HG03039 (cell line): ENCODE results near the gene TRAIP.
"Not testable (repeated sequence)": the region's sequence is repeated elsewhere in the genome, so short reads cannot be mapped to it uniquely, and the experiment has no call there.

ENCODE experiments used
- ATAC-seq: cut with Tn5 transposase; IDR thresholded peaks from one replicate; pipeline ENCODE4 v1.9.1; 2021; ENCODE audit warnings: mild to moderate bottlenecking, moderate library complexity; ENCODE audit not compliant: unreplicated experiment

Gene TRAIP

GRCh38 chr3:49793486-49794085, 62.8 kb downstream of the TRAIP start:
- ATAC-seq, result no peak

- no peak for ATAC-seq
Observed at GRCh38 chr3:49792371-49793150, 63.8 kb downstream of the TRAIP start.

- no peak for ATAC-seq
Observed at GRCh38 chr3:49791571-49791970, 64.8 kb downstream of the TRAIP start.

- ATAC-seq, result no peak
Observed at GRCh38 chr3:49790626-49791411, 65.5 kb downstream of the TRAIP start.

- ATAC-seq, result no peak
Observed at GRCh38 chr3:49788056-49788455, 68.3 kb downstream of the TRAIP start.

- ATAC-seq, result no peak
Observed at GRCh38 chr3:49787536-49787935, 68.8 kb downstream of the TRAIP start.

GRCh38 chr3:49787182-49787464, 69.2 kb downstream of the TRAIP start:
- no peak for ATAC-seq

GRCh38 chr3:49786357-49787181, 69.8 kb downstream of the TRAIP start, which contains the start of gene IP6K1:
Gene IP6K1, minus strand, starts transcription at chr3:49786542. Its CDS starts 38,502 bp downstream, at chr3:49748040.
- ATAC-seq, result peak; percentile 96

GRCh38 chr3:49785565-49786356, 70.6 kb downstream of the TRAIP start:
- ATAC-seq, result peak; percentile 38

- not testable (repeated sequence) for ATAC-seq
Observed at GRCh38 chr3:49782277-49782676, 74.1 kb downstream of the TRAIP start.

- ATAC-seq, result no peak
Observed at GRCh38 chr3:49781415-49782199, 74.8 kb downstream of the TRAIP start.

GRCh38 chr3:49780975-49781365, 75.4 kb downstream of the TRAIP start:
- ATAC-seq, result not testable (repeated sequence)

- ATAC-seq, result no peak
Observed at GRCh38 chr3:49780080-49780974, 76.0 kb downstream of the TRAIP start.

- no peak for ATAC-seq
Observed at GRCh38 chr3:49779358-49780079, 76.8 kb downstream of the TRAIP start.
